Panc1 (cell line): ENCODE measurements around the gene NPLOC4.

Experiments used
- POLR2AphosphoS5 ChIP-seq: IDR thresholded peaks from 2 replicates; pipeline ENCODE4 v1.6.1; 2012; ENCODE audit warnings: mild to moderate bottlenecking, low read depth, low read length, moderate library complexity
- REST ChIP-seq, 2 experiments: IDR thresholded peaks; 2 replicates each; pipeline ENCODE4 v1.6.1; 2011 to 2012; ENCODE audit warnings: low read depth in 2 of 2, control low read depth in 1 of 2, low read length in 1 of 2, mild to moderate bottlenecking in 1 of 2, moderate library complexity in 1 of 2; ENCODE audit not compliant: insufficient read depth in 1 of 2
- SIN3A ChIP-seq: IDR thresholded peaks from 2 replicates; pipeline ENCODE4 v1.6.1; 2012; ENCODE audit warnings: low read depth, mild to moderate bottlenecking, low read length, moderate library complexity, borderline replicate concordance; ENCODE audit not compliant: insufficient read depth
- TCF7L2 ChIP-seq: IDR thresholded peaks from 2 replicates; pipeline ENCODE4 v1.6.1; 2011; ENCODE audit warnings: mild to moderate bottlenecking, low read depth, low read length, inconsistent platforms
- TF ChIP-seq, protein P1 (sequence below): fragments of 450-650 bp; IDR thresholded peaks from 2 replicates; pipeline ENCODE4 v1.5.1; 2017; ENCODE audit warnings: mild to moderate bottlenecking

- TF ChIP-seq, protein P1, sequence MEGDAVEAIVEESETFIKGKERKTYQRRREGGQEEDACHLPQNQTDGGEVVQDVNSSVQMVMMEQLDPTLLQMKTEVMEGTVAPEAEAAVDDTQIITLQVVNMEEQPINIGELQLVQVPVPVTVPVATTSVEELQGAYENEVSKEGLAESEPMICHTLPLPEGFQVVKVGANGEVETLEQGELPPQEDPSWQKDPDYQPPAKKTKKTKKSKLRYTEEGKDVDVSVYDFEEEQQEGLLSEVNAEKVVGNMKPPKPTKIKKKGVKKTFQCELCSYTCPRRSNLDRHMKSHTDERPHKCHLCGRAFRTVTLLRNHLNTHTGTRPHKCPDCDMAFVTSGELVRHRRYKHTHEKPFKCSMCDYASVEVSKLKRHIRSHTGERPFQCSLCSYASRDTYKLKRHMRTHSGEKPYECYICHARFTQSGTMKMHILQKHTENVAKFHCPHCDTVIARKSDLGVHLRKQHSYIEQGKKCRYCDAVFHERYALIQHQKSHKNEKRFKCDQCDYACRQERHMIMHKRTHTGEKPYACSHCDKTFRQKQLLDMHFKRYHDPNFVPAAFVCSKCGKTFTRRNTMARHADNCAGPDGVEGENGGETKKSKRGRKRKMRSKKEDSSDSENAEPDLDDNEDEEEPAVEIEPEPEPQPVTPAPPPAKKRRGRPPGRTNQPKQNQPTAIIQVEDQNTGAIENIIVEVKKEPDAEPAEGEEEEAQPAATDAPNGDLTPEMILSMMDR, result no peak
- no peak for TF ChIP-seq SIN3A
- no peak for TF ChIP-seq POLR2AphosphoS5
- TF ChIP-seq REST (IDR thresholded peaks at IDR 0.05; ENCODE audit: insufficient read depth in 1 of 2, low read depth in 2 of 2, low read length in 1 of 2), result no peak
- TF ChIP-seq TCF7L2, result no peak
Observed at GRCh38 chr17:81656118-81656743, 19.3 kb upstream of the NPLOC4 start, which contains the start of gene PDE6G.
